ENCODE measurements around the gene NEDD8. TPM values are rescaled to one million over a fixed set of nuclear protein-coding genes. Genes with fewer than 3 reads are reported as not detected.

The NEDD8 gene
- total RNA-seq, 1 experiment from 2014 or later = 178 TPM

DNA sequence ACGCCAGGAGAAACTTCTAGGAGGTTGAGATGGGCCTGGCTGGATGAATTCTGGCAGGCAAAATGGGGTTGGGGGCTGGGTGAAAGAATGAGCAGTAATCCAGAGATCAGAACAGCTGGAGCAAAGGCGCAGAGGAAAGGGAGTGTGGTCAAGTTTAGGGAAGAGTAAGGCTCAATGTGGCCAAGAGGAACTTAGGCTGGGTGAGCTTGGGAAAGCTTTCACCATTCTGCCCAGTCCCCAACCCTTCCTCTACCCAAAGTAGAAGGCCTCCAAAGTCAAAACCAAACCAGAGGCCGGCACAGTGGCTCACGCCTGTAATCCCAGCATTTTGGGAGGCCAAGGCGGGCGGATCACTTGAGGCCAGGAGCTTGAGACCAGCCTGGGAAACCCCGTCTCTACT, 49.5 kb upstream of the NEDD8 start (continued):
- TF ChIP-seq RAD21 (IDR thresholded peaks at IDR 0.05; ENCODE audit: low read depth) (no peak), CEBPB (IDR thresholded peaks at IDR 0.05; ENCODE audit: low read depth) (no peak), SRF (IDR thresholded peaks at IDR 0.05; ENCODE audit: low read depth) (no peak)

DNA sequence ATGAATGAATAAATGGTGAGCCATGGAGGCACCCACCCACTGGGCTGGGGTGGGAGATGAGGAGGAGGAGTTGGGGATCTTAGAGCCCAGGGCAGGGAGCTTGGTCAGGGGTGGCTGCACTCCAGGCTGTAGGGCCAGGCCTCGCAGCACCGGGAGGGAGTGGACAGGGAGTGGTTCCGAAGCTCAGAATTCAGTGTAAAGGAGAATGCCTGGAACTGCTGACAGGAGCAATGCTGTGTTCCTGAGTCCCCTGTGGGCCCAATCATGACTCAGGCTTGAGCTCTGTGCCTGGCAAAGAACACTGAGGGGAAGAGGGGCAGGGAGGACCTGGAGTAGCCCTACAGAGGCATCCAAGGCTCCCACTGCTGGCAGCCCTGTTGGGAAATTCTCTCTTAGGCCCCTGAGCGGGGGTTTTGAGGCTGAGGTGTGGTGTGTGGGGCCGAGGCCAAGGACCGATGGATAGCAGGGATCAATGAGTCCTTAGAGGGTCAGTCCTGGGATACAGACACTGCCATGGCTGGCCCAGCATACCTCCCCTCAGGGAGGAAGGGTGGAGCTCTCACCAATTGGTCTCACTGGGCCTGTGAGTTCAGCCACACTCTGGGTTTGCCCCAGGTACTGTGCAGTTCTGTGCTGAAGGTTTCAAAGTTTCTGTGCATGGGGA, 48.8 kb upstream of the NEDD8 start:
- BruUV-seq (replicated peaks) = no TSS peak
- ChIA-PET RAD21 (ENCODE audit: low non-redundant PET in 1 of 2, low total read pairs in 2 of 2, uncharacterized antibody in 2 of 2, unreplicated experiment in 2 of 2) (no interaction called here), CTCF (interaction anchor here (1.4 to 2.2 kb wide), 2 partner anchors 10 to 17 kb away, joined by 3 to 12 read pairs; partner anchors contain the start of gene RABGGTA), POLR2A (interaction anchor here (2.3 kb wide), 1 partner anchor 10 kb away, joined by 7 read pairs; the partner anchor contains the start of gene RABGGTA)
- intact Hi-C loops (cut with micrococcal nuclease) = no loop called here
- Histone ChIP-seq H3K9ac (ENCODE audit: low read length) (no peak overlapping the region), H3K27ac (ENCODE audit: low read depth, low read length) (no peak overlapping the region), H3K4me3 (replicated peaks in 1 of 2; ENCODE audit: low read depth in 1 of 2, low read length in 2 of 2) (no peak overlapping the region), H3K9me2 (ENCODE audit: insufficient read depth) (no peaks in the 10 kb centered on the region), H2AFZ (ENCODE audit: low read depth, low read length, poor library complexity, severe bottlenecking) (no peak overlapping the region), H3K9me3 (ENCODE audit: control insufficient read depth in 1 of 2, insufficient read depth in 1 of 2, low read depth in 1 of 2, low read length in 2 of 2) (no peaks in the 10 kb centered on the region), H3K4me1 (ENCODE audit: control insufficient read depth in 1 of 2, insufficient read depth in 2 of 2, low read length in 2 of 2) (no peaks in the 10 kb centered on the region), H3K36me3 (ENCODE audit: control insufficient read depth in 1 of 2, insufficient read depth in 2 of 2, low read length in 2 of 2) (no peaks in the 10 kb centered on the region), H3K4me2 (ENCODE audit: low read length) (no peak overlapping the region), H3K27me3 (ENCODE audit: insufficient read depth, low read length) (no peaks in the 10 kb centered on the region), H4K20me1 (ENCODE audit: insufficient read depth) (no peaks in the 10 kb centered on the region), H3K79me2 (ENCODE audit: insufficient read depth, low read length) (no peaks in the 10 kb centered on the region)
- DNase-seq (ENCODE audit: low read depth, low spot score) (no peak), ATAC-seq (no peak)
- TF ChIP-seq, protein P1, sequence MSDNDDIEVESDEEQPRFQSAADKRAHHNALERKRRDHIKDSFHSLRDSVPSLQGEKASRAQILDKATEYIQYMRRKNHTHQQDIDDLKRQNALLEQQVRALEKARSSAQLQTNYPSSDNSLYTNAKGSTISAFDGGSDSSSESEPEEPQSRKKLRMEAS (IDR thresholded peaks at IDR 0.05) = no peak
- TF ChIP-seq ZNF274 (IDR thresholded peaks at IDR 0.05; ENCODE audit: low read depth, low read length) = no peak
- TF ChIP-seq ZFX (IDR thresholded peaks at IDR 0.05) = no peak
- TF ChIP-seq CEBPB (IDR thresholded peaks at IDR 0.05; ENCODE audit: low read depth) = no peak
- TF ChIP-seq, protein P2, sequence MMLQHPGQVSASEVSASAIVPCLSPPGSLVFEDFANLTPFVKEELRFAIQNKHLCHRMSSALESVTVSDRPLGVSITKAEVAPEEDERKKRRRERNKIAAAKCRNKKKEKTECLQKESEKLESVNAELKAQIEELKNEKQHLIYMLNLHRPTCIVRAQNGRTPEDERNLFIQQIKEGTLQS (IDR thresholded peaks at IDR 0.05) = no peak
- no peak for TF ChIP-seq FOSL1 (IDR thresholded peaks at IDR 0.05; ENCODE audit: low read depth)

Measured in HCT116 (cell line).